CD1c-positive myeloid dendritic cell (primary cell): ENCODE results near the gene ARHGAP5.
"Not testable (repeated sequence)": the region's sequence is repeated elsewhere in the genome, so short reads cannot be mapped to it uniquely, and the experiment has no call there.

Experiments used
- DNase-seq: peaks from one replicate; pipeline ENCODE4 v3.0.0-alpha.2; 2016; ENCODE audit errors: extremely low spot score

ARHGAP5 gene

DNA sequence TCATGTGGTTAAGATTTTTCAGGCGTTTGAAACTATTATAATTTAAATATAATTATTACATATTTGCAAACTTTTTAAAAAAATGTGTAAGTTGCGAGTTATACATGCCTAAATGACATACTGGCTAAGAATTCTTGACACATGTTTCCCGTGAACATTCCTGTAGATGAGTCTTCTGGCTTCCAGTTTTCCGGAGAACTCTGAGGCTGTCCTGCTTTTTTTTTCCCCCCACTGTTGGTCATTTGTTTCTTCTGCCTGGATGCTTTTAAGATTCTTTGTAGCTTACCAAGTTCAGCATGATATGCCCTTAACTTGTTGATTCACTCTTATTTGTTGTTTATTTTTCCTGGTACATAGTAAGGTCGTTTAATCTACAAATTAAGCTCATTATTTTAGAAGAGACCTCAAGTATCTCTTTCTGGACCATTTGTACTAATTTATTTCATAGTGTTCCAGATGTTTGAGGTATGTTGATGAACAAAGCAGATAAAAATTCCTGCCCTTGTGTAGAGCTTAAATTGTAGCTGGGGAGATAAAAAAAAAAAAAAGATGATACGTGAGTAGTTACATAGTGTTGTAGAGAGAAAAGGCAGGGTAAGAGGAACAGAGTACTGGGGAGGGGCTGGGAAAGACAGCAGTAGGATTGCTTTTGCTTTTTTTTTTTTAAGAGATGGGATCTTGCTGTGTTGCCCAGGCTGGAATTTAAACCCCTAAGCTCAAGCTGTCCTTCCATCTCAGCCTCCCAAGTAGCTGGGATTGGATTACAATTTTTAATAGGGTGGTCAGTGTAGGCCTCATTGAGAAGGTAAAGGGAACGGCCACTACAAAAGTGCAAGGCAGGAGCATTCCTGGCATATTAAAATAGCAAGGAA lies 32.8 kb downstream of the ARHGAP5 start:
- DNase-seq: no peak

DNA sequence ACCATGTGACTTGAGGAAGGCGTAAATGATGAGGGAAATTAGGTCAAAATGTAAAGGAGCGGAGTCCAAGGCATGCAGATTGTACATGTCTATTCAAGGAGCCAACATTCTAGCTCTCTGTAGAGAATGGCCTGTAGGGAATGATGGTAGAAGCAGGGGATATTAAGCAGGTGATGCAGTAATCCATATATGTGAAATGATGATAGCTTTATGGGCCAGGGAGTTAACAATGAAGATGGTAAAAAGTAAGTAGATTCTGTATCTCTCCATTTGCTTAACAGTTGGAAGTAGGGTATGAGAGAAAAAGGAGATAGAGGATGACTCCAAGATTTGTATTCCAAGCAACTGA lies 33.4 kb downstream of the ARHGAP5 start:
- no peak for DNase-seq

DNA sequence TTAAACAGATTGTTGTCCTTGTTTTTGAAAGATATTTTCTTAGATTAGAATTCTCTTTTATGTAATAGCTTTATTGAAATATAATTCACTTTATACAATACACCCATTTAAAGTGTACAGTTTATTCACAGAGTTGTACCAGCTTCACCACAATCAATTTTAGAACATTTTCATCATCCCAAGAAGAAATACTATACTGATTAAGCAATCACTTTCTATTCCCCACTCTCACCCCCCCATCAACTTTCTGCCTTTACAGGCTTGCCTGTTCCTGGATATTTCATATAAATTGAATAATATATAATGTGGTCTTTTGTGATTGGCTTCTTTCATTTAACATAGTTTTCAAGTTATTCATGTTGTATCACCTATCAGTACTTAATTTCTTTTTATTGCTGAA lies 44.4 kb downstream of the ARHGAP5 start:
- DNase-seq: no peak

GRCh38 chr14:32121948-32122347 lies 44.8 kb downstream of the ARHGAP5 start:
- no peak for DNase-seq

- DNase-seq: not testable (repeated sequence)
Measured at GRCh38 chr14:32126899-32127730, 50.0 kb downstream of the ARHGAP5 start.

DNA sequence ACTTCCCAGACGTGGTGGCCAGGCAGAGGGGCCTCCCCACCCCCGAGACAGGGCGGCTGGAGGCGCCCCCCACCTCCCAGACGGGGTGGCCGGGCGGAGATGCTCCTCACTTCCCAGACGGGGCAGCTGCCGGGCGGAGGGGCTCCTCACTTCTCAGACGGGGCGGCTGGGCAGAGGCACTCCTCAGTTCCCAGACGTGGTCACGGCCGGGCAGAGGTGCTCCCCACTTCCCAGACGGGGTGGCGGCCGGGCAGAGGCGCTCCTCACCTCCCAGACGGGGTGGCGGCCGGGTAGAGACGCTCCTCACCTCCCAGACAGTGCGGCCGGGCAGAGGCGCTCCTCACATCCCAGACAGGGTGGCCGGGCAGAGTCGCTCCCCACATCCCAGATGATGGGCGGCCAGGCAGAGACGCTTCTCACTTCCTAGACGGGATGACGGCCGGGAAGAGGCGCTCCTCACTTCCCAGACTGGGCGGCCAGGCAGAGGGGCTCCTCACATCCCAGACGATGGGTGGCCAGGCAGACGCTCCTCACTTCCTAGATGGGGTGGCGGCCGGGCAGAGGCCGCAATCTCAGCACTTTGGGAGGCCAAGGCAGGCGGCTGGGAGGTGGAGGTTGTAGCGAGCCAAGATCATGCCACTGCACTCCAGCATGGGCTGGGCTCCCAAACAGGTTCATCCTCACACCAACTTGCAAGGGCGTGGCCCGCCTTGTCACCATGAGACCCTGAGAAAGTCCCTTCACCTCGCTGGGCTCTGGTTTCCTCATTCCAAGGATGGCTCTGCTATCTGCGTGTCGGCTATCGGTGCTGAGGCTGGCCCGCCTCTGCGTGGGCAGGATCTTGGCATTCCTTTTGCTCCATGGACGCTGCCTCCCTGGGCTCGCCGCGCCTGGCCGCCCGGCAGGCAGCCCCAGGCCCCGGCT lies 50.9 kb downstream of the ARHGAP5 start:
- not testable (repeated sequence) for DNase-seq

- no peak for DNase-seq
Measured at GRCh38 chr14:32128703-32129102, 51.6 kb downstream of the ARHGAP5 start.

- DNase-seq: no peak
Measured at GRCh38 chr14:32129124-32129523, 52.0 kb downstream of the ARHGAP5 start.

GRCh38 chr14:32131689-32132088 lies 54.6 kb downstream of the ARHGAP5 start:
- DNase-seq: not testable (repeated sequence)

GRCh38 chr14:32134448-32135097 lies 57.5 kb downstream of the ARHGAP5 start:
- DNase-seq: no peak

GRCh38 chr14:32136027-32136825 lies 59.1 kb downstream of the ARHGAP5 start:
- no peak for DNase-seq

DNA sequence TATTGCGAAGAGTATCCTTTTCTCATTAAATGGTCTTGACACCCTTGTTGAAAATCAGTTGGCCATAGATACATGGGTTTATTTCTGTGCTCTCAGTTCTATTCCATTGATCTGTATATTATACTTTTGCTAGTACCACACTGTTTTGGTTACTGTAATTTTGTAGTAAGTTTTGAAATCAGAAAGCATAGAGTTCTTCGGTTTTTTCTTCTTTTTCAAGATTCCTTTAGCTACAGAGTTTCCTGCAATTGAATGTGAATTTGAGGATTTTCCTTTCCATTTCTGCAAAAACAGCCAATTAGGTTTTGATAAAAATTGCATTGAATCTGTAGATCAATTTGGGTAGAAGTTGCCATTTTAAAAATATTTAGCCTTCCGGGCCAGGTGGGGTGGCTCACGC lies 60.2 kb downstream of the ARHGAP5 start:
- no peak for DNase-seq

GRCh38 chr14:32137892-32138291 lies 60.8 kb downstream of the ARHGAP5 start:
- DNase-seq: no peak

DNA sequence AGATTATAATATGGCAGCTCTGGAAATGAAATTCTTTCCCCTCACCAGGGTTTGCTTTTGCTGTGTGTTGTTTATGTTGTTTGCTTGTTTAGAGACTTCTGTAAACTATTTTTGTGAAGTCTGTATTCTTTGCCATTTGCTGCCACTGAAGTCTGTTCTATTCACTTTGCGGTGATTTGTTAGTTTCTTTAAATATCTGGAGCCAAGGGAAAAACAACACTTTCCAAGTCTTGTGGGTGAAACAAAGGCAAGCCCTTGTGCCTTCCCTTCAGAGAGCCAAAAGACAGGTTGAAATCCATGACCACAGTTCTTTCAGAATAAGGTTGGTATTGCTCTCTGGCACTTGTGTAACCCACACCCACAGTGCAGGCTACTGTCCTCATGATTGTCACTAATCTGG lies 65.2 kb downstream of the ARHGAP5 start:
- no peak for DNase-seq

DNA sequence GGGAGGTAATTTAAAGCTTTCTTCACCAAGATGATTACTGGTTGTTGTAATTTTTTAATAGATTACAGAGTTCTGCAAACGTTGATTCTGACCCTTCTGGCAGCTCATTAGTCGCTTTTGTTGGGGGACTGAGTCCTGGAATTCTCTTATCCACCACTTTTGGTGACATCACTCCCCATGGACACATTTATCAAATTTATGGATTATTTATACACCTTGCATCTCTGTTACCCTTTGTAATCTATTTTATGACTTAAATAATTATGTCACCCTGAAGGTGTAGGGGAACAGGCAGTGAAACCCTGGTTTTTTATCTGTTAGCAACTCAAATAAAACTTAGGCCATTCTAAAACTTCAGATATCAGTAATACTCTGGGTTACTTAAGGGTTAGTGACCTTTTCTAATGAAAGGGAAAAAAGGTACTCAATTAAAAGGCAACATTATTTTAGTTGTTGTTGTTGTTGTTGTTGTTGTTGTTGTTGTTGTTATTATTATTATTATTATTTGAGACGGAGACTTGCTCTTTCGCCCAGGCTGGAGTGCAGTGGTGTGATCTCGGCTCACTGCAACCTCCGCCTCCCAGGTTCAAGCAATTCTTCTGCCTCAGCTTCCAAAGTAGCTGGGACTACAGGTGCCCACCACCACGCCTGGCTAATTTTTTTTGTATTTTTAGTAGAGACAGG lies 65.8 kb downstream of the ARHGAP5 start:
- DNase-seq: no peak

GRCh38 chr14:32150392-32150791 lies 73.3 kb downstream of the ARHGAP5 start:
- no peak for DNase-seq

DNA sequence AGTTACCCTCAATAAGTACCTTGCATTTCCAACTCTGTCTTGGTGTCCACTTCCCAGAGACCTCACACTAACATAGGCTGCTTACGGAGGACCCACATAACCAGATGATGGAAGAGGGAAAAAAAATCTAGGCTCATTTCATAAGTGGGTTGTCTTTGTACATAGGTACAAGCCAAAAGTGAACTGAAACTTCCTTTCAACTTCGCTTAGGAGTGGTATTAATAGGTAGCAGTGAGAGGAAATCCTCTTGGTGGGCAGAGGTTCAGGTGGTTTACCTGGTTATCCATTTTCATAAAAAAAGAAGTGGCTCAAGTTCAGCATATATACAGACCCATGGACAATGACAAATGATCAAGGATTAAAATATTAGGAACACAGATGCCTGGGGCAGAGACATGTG lies 88.9 kb downstream of the ARHGAP5 start:
- no peak for DNase-seq

DNA sequence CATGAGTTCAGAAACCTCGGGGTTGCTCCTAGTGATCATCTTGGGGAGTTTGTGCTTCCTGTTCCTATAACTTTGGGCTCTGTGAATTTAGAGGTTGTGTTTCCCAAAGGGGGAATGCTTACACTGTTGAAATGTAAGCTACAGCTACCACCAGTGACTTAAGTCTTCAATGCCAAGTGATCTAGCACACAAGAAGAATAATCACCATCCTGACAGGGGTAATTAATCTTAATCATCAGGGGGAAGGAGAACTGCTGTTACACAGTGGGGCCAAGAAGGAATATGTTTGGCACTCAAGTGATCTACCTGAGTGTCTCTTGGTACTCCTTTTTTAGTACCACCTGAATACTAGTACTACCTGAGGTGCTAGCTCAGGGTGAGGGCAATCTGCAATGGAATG lies 89.8 kb downstream of the ARHGAP5 start:
- no peak for DNase-seq

DNA sequence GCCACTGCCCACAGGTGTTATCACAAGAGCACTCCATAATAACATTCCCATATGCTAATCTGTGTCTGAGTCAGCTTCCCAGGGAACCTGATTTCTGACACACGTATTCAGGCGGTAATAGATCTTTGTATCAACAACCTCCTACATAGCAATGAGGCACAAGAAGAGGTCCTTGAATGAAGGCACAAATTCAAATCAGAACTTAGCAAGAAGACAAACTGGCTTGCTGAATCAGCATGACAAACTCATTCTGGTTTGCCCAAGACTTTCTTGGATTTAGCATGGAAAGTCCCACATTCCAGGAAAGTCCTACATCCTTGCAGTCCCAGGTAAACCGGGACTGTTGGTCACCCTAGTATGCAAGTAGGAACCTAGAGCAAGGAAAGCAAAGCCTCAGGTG lies 90.8 kb downstream of the ARHGAP5 start:
- no peak for DNase-seq

- no peak for DNase-seq
Measured at GRCh38 chr14:32169191-32169590, 92.1 kb downstream of the ARHGAP5 start.
